Activated CD4-positive, alpha-beta T cell treated with anti-CD3 and anti-CD28 coated beads for 4 hours (primary cell): ENCODE data around the gene SLC7A14.

Experiments
- DNase-seq, 2 donors: peaks; one replicate each; pipeline ENCODE4 v3.0.0-alpha.2; 2020

Gene SLC7A14

DNA sequence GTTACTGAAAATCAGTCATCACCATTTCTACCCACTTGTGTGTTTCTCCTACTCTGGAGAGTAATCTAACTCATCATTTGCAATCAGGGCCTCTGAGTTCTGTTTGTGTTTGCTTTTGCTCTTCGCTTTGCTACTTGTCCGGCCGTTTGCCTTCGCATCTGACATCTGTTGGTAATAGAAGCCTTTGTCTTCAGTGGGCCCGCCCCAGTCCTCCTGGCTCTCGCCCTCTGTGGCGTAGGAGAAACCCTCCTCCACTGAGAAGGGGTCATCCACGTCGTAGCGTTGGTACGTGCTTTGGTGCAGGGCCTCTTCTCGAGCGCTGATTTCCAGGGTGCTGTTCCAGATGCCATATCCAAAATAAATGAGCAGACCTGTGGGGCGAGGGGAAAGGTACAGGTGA, 118.9 kb downstream of the SLC7A14 start:
- DNase-seq, result no peak

- DNase-seq, result no peak
These were observed 119.9 kb downstream of the SLC7A14 start for GRCh38 chr3:170465955-170466354.

DNA sequence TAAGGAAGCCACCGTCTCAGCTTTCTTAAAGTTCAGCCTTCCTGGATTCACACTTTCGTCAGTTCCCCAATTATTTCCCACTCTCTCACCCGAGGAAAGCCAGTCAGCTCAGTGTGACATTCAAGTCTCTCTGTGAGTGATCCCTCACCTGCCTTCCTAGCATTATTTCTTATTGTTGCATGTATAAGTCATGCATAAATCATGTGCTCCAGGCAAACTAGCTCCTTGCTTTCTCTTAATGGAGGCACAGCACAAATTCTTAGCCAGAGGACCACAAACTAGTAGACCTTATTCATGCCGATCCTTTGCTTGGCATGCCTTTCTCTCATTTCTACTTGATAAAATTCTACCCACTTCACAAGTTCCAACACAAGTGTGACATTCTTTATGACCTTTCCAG, 122.9 kb downstream of the SLC7A14 start:
- DNase-seq, result no peak

DNA sequence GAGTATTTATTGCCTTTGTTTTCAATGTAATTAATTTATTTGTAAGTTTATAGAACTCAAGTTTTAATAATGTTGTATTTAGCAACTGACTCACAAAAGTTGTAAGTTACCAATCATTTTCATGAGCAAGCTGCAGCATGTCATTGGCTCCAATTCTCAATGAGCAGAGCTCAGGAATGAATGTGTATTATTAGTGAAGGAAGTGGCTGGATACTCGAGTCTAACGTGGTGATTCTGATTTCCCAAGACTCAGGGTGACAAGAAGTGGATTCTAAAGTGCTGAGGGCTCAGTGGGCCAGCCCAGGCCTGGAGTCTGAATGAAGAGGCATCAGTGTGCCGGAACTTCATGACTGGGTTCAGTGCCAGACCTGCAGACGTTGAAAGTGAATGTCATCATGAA, 127.6 kb downstream of the SLC7A14 start:
- DNase-seq, result no peak

GRCh38 chr3:170454509-170454908, 131.4 kb downstream of the SLC7A14 start:
- no peak for DNase-seq

DNA sequence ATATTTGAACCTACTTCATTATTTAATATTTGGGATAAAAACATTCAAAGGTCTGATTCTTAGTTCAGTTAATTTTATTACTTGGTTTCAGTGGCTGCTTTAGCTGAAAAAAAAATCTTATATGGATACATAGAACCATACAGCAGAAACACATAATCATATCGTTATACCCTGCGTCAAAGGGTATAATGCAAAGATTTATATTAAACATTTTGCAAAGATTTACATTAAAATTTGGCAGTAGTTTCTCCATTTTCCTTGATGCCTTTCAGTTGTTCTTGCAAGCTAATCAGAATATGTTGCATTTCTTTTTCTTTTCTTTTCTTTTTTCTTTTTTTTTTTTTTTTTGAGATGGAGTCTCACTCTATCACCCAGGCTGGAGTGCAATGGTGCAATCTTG, 135.8 kb downstream of the SLC7A14 start:
- no peak for DNase-seq

- no peak for DNase-seq
These were observed 137.3 kb downstream of the SLC7A14 start for GRCh38 chr3:170448584-170448983.

- no peak for DNase-seq
These were observed 142.4 kb downstream of the SLC7A14 start for GRCh38 chr3:170443457-170443856.

GRCh38 chr3:170442947-170443346, 142.9 kb downstream of the SLC7A14 start:
- no peak for DNase-seq

- DNase-seq, result no peak
These were observed 144.5 kb downstream of the SLC7A14 start for GRCh38 chr3:170441412-170441811.

- no peak for DNase-seq
These were observed 145.5 kb downstream of the SLC7A14 start for GRCh38 chr3:170440344-170440743.

DNA sequence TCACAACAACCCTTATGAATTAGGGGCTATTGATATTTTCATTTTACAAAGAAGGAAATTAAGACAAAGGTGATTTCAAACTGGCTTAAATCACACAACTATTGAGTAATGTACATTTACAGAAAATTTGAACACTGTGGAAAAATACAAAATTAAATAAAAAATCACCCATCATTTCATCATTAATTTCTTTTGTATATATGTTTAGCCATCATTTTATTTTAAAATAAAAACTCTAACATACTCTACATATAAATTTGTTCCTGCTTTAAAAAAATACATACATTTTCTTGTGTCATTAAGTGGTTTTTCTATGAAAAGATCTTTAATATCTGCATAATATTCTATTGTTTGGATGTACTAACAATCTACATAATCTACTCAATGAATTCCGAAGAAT, 147.0 kb downstream of the SLC7A14 start:
- DNase-seq, result no peak

- no peak for DNase-seq
These were observed 148.0 kb downstream of the SLC7A14 start for GRCh38 chr3:170437696-170438407.

DNA sequence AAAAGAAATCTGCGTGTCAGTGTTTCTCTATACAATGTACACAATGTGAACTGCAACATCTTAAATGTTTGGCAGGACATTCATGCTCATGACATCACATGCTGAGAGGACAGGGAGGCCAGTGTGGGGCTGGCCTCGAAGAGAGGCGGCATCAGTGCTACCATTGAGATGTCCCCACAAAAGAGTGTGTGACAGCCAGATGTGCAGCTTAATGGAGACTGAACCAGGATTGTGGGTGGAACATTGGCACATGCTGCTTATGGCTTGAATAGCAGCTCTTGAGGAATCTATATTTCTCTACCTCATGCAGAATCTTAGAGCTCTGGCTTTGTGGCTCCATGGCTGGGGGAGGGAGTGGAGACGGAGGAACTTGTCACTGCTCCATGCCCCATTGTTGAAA, 148.7 kb downstream of the SLC7A14 start:
- no peak for DNase-seq

GRCh38 chr3:170436697-170437096, 149.2 kb downstream of the SLC7A14 start:
- DNase-seq, result no peak

DNA sequence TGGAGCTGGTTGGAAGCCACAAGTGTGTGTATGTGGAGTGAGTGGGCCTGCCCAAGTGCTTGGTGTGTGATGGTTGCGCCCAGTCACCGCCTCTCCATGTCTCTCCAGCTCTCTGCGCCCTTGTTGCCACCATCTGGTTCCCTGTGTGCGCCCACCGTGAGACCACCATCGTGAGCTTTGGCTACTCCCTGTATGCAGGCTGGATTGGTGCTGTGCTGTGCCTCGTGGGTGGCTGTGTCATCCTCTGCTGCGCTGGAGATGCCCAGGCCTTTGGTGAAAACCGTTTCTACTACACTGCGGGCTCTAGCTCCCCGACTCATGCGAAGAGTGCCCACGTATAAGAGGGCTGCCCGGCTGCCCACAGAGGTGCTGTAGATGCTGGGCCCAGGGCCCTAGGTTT, 153.5 kb downstream of the SLC7A14 start:
- DNase-seq, result no peak

GRCh38 chr3:170431054-170431453, 154.8 kb downstream of the SLC7A14 start:
- DNase-seq, result no peak

GRCh38 chr3:170429050-170429449, 156.8 kb downstream of the SLC7A14 start:
- DNase-seq, result no peak

DNA sequence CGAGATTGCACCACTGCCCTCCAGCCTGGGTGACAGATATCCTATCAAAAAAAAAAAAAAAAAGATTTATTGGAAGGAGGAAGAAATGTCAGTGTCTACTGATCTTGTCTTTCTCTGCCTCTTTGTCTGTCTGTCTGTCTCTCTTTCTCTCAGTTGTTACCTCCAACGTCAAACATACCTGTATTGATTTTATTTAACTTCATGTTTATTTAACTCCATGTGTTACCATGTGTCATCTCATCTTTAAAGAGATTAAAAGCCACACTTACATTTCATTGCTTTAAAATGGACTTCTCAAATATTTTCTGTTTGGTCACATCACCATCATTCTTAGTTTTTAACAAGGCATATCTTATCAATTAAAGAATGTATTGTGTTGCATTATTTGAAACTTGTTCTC, 157.8 kb downstream of the SLC7A14 start:
- DNase-seq, result no peak

- no peak for DNase-seq
These were observed 159.6 kb downstream of the SLC7A14 start for GRCh38 chr3:170426240-170426797.

- no peak for DNase-seq
These were observed 160.2 kb downstream of the SLC7A14 start for GRCh38 chr3:170425491-170426239.

GRCh38 chr3:170424879-170425278, 161.0 kb downstream of the SLC7A14 start:
- DNase-seq, result no peak

- DNase-seq, result no peak
These were observed 162.8 kb downstream of the SLC7A14 start for GRCh38 chr3:170423001-170423615.

DNA sequence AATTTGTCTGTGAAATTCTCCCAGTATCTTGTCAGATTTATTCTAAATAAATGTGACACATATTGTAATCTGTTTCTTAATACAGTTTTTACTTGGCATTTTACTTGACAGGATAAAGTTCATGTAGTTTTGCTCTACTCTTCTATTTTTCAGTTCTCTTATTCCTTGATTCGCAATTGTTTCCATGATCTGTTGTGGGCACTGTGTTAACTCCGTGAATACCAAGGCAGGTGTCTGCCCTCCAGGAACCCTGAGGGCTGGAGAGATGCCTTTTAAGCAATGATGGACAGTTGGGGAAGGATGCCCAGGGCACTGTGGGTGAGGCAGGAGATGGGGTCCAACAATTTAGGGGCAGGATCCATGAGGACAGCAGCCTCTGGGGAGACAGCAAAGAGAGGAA, 164.1 kb downstream of the SLC7A14 start:
- DNase-seq, result no peak
